HUES6 (cell line): ENCODE measurements around the gene DCDC2.

Experiments
- H3K27ac ChIP-seq: 2 replicates; pipeline ENCODE4 v1.7.0; 2013; ENCODE audit warnings: low read depth, mild to moderate bottlenecking, low read length, inconsistent platforms
- H3K27me3 ChIP-seq: 2 replicates; pipeline ENCODE4 v1.6.1; 2013; ENCODE audit warnings: low read length; ENCODE audit not compliant: control insufficient read depth, insufficient read depth
- H3K36me3 ChIP-seq: 2 replicates; pipeline ENCODE4 v1.6.1; 2013; ENCODE audit warnings: low read length; ENCODE audit not compliant: control insufficient read depth, insufficient read depth
- H3K4me1 ChIP-seq: 2 replicates; pipeline ENCODE4 v1.6.1; 2013; ENCODE audit warnings: low read length; ENCODE audit not compliant: control insufficient read depth, insufficient read depth
- H3K4me3 ChIP-seq: 2 replicates; pipeline ENCODE4 v1.5.1; 2013; ENCODE audit warnings: low read depth, low read length
- H3K9ac ChIP-seq: one replicate; pipeline ENCODE4 v1.6.1; 2013; ENCODE audit warnings: mild to moderate bottlenecking, low read length
- H3K9me3 ChIP-seq: 2 replicates; pipeline ENCODE4 v1.6.1; 2013; ENCODE audit warnings: low read depth, low read length; ENCODE audit not compliant: control insufficient read depth, insufficient read depth

Gene DCDC2

GRCh38 chr6:24188578-24189080 is 169.2 kb downstream of the DCDC2 start:
- H3K27ac ChIP-seq = no peak overlapping the region
- H3K4me1 ChIP-seq = no peaks in the 10 kb centered on the region
- no peaks in the 10 kb centered on the region for H3K9me3 ChIP-seq
- no peaks in the 10 kb centered on the region for H3K36me3 ChIP-seq
- no peak overlapping the region for H3K9ac ChIP-seq
- no peaks in the 10 kb centered on the region for H3K27me3 ChIP-seq
- no peak overlapping the region for H3K4me3 ChIP-seq

GRCh38 chr6:24187965-24188577 is 169.8 kb downstream of the DCDC2 start:
- no peaks in the 10 kb centered on the region for H3K36me3 ChIP-seq
- no peak overlapping the region for H3K27ac ChIP-seq
- no peak overlapping the region for H3K9ac ChIP-seq
- H3K4me3 ChIP-seq = no peak overlapping the region
- H3K4me1 ChIP-seq = no peaks in the 10 kb centered on the region
- H3K9me3 ChIP-seq = peaks cover 3% of the 10 kb centered on the region
- H3K27me3 ChIP-seq = no peaks in the 10 kb centered on the region

DNA sequence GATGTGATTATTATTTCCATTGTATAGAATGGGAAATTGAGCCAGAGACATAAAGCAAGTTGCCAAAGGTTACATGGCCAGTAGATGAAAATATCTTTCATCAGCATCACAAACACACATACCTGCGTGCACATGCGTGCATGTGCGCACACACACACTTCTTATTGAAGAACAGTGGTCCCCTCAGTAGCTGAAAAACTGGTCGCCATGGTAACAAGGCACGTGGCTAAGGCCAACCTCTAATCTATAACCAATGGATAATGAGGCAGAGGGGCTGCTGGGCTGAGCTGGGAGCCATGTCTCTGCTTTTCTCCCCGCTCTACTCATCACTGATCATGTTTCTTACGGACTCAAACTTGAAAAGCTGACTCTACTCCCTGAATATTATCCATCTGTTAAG is 171.5 kb downstream of the DCDC2 start:
- Histone ChIP-seq H3K27me3 (no peaks in the 10 kb centered on the region), H3K36me3 (no peaks in the 10 kb centered on the region), H3K9ac (no peak overlapping the region)

DNA sequence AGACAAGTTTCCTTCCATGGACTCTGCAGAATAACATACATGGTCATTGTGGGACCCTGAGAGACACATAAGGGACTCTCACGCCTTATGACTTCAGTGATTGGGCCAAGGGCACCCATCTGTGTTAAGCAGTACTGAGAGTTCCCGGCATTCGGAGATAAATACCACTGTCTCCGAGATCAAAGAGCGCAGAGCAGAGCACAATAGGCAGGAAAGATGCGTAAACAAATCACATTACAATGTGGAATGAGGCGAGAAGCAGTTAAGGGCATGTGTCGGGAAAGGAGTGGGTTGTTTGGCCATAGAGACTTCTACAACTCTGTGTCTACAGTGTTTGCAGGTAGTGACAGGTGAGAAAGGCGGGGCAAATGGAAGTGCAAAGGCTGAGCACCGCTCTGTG is 174.3 kb downstream of the DCDC2 start:
- no peak overlapping the region for H3K4me3 ChIP-seq
- H3K9ac ChIP-seq = no peak overlapping the region
- H3K4me1 ChIP-seq = no peaks in the 10 kb centered on the region
- peaks cover 14% of the 10 kb centered on the region for H3K9me3 ChIP-seq
- no peaks in the 10 kb centered on the region for H3K36me3 ChIP-seq
- no peaks in the 10 kb centered on the region for H3K27me3 ChIP-seq
- no peak overlapping the region for H3K27ac ChIP-seq

More for the DNA sequence above, 171.5 kb downstream of the DCDC2 start:
- Histone ChIP-seq H3K4me1 (no peaks in the 10 kb centered on the region), H3K9me3 (peaks cover 14% of the 10 kb centered on the region), H3K4me3 (no peak overlapping the region), H3K27ac (no peak overlapping the region)

DNA sequence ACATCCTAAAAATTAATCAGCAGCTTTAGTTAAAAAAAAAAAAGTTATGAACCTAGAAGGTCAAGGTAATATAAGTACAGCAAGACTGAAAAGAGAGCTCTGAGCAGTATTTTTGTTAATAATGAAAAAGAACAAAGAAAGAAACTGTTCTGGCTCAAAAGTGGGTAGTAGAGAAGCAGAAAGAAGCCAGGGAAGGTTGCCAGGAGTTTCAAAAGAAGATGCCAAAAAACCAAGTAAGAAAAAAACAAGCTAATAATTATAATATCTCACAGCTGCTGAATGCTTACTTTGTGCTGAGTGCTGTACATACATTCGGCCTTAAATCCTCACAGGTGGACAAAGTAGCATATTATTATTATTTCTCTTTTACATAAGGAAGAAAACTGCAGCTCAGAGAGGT is 200.0 kb downstream of the DCDC2 start:
- Histone ChIP-seq H3K27me3 (no peaks in the 10 kb centered on the region), H3K4me3 (no peak overlapping the region), H3K9me3 (no peaks in the 10 kb centered on the region), H3K36me3 (no peaks in the 10 kb centered on the region), H3K4me1 (no peaks in the 10 kb centered on the region), H3K9ac (no peak overlapping the region), H3K27ac (no peak overlapping the region)

DNA sequence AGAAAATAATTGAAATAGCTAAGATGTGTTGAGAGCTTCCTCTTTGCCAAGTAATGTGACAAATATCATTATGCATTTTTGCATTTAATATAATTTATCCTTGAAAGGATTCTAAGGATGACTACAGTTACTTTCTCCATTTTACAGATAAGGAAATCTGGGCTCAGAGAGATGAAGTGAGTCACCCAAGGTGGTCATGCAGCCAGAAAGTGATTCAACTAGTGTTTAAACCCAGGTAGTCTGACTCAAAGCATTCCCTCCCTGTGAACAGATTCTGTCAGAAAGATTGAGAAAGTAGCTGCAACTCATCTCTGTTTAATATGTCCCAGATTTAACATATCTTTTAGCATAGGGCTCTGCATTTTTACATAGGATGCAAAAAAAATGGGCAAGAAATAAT is 203.7 kb downstream of the DCDC2 start:
- no peaks in the 10 kb centered on the region for H3K27me3 ChIP-seq
- H3K4me1 ChIP-seq = no peaks in the 10 kb centered on the region

GRCh38 chr6:24152014-24152413 is 205.8 kb downstream of the DCDC2 start:
- Histone ChIP-seq H3K4me3 (no peak overlapping the region), H3K27ac (no peak overlapping the region), H3K36me3 (no peaks in the 10 kb centered on the region), H3K9ac (no peak overlapping the region), H3K4me1 (no peaks in the 10 kb centered on the region), H3K9me3 (no peaks in the 10 kb centered on the region), H3K27me3 (no peaks in the 10 kb centered on the region)

More for the DNA sequence above, 203.7 kb downstream of the DCDC2 start:
- Histone ChIP-seq H3K9ac (no peak overlapping the region), H3K4me3 (no peak overlapping the region), H3K27ac (no peak overlapping the region), H3K36me3 (no peaks in the 10 kb centered on the region), H3K9me3 (no peaks in the 10 kb centered on the region)

GRCh38 chr6:24149836-24150235 is 208.0 kb downstream of the DCDC2 start:
- Histone ChIP-seq H3K36me3 (no peaks in the 10 kb centered on the region), H3K4me1 (no peaks in the 10 kb centered on the region), H3K27ac (no peak overlapping the region), H3K27me3 (no peaks in the 10 kb centered on the region), H3K9me3 (no peaks in the 10 kb centered on the region), H3K4me3 (no peak overlapping the region), H3K9ac (no peak overlapping the region)

- Histone ChIP-seq H3K9ac (no peak overlapping the region), H3K27me3 (no peaks in the 10 kb centered on the region), H3K27ac (no peak overlapping the region), H3K4me1 (no peaks in the 10 kb centered on the region), H3K36me3 (no peaks in the 10 kb centered on the region), H3K4me3 (no peak overlapping the region), H3K9me3 (no peaks in the 10 kb centered on the region)
These were observed 208.6 kb downstream of the DCDC2 start for GRCh38 chr6:24149296-24149695.

DNA sequence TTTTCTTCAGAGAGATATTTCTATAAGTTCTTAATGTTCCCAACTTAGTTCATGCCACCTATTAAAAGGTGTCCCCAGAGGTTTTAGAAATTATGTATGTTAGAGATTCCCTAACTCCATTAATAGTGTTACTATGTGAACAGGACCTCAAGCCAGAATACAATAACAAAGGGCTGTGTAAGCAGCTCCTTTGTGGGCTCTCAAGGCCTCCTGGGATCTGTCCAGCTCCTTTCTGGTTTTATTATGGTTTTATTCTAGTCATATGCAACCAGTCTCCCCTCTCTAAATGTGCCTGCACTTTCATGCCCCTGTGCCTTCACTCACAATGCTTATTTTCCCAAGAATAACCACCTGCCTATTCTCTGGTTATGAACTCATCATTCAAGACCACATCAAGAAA is 209.2 kb downstream of the DCDC2 start:
- no peaks in the 10 kb centered on the region for H3K9me3 ChIP-seq
- no peaks in the 10 kb centered on the region for H3K27me3 ChIP-seq
- H3K4me1 ChIP-seq = no peaks in the 10 kb centered on the region
- H3K9ac ChIP-seq = no peak overlapping the region
- H3K36me3 ChIP-seq = no peaks in the 10 kb centered on the region
- no peak overlapping the region for H3K4me3 ChIP-seq
- no peak overlapping the region for H3K27ac ChIP-seq

DNA sequence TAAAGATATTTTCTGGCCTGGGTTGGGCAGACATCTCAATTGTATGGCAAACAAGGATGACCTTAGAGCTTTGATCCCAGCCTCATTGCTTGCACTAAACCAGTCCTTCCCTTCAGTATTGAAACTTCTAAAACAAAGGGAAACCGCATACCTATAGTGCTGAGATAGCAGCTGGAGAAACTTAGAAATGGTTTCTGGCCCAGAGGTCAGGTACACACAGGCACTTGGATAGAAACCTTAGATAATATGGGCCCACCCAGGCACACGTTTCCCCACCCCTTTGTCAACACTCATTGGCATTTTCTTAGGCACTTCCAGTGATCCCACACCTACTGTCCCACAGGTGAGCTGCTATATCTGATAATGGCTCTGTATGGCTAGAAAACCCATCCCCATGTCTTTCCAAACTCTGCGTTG is 209.7 kb downstream of the DCDC2 start:
- Histone ChIP-seq H3K4me3 (no peak overlapping the region), H3K9me3 (no peaks in the 10 kb centered on the region), H3K36me3 (no peaks in the 10 kb centered on the region), H3K27ac (no peak overlapping the region), H3K9ac (no peak overlapping the region), H3K4me1 (no peaks in the 10 kb centered on the region), H3K27me3 (no peaks in the 10 kb centered on the region)
